Neural cell (in vitro differentiated cells): Measurements from ENCODE around the gene SLC12A4.
"Not testable (repeated sequence)": the region's sequence is repeated elsewhere in the genome, so short reads cannot be mapped to it uniquely, and the experiment has no call there.

Experiments used
- EZH2 ChIP-seq: fragments of 200-600, 300-800 bp; shearing (Covaris generic), sonication (generic); IDR thresholded peaks from 2 replicates; pipeline ENCODE4 v1.6.1; 2014; ENCODE audit warnings: antibody characterized with exemption, low read length, borderline replicate concordance, mild to moderate bottlenecking; ENCODE audit not compliant: insufficient read depth, poor library complexity, severe bottlenecking
- MXI1 ChIP-seq: fragments of 450-650 bp; conservative IDR thresholded peaks from 2 replicates; pipeline ENCODE4 v1.6.1; 2014; ENCODE audit warnings: antibody characterized with exemption, mild to moderate bottlenecking; ENCODE audit not compliant: poor library complexity, severe bottlenecking
- RAD21 ChIP-seq: fragments of 450-650 bp; conservative IDR thresholded peaks from 2 replicates; pipeline ENCODE4 v1.6.1; 2014; ENCODE audit warnings: antibody characterized with exemption, mild to moderate bottlenecking, moderate library complexity
- SMC3 ChIP-seq: fragments of 450-650 bp; conservative IDR thresholded peaks from 2 replicates; pipeline ENCODE4 v1.6.1; 2014; ENCODE audit warnings: antibody characterized with exemption, mild to moderate bottlenecking, moderate library complexity; ENCODE audit not compliant: poor library complexity
- TAF1 ChIP-seq: IDR thresholded peaks from 2 replicates; pipeline ENCODE4 v1.6.1; 2012; ENCODE audit warnings: low read depth
- TF ChIP-seq, protein P1 (sequence below): fragments of 450-650 bp; IDR thresholded peaks from 2 replicates; pipeline ENCODE4 v1.5.1; 2014; ENCODE audit warnings: antibody characterized with exemption, mild to moderate bottlenecking, moderate library complexity; ENCODE audit not compliant: poor library complexity, severe bottlenecking

DNA sequence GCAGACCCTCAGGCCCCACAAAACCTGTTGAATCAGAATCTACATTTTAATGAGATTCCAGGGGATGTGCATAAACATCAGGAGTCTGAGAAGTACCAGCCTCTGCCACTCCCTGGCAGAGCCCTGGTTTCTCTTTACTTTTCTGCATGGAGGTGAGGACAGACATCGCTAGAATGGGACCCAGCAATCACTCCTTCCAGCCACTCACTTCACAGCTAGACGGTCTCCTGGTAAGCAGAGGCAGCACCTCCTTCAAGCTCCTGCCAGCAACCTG lies 53.0 kb downstream of the SLC12A4 start:
- TF ChIP-seq, protein P1, sequence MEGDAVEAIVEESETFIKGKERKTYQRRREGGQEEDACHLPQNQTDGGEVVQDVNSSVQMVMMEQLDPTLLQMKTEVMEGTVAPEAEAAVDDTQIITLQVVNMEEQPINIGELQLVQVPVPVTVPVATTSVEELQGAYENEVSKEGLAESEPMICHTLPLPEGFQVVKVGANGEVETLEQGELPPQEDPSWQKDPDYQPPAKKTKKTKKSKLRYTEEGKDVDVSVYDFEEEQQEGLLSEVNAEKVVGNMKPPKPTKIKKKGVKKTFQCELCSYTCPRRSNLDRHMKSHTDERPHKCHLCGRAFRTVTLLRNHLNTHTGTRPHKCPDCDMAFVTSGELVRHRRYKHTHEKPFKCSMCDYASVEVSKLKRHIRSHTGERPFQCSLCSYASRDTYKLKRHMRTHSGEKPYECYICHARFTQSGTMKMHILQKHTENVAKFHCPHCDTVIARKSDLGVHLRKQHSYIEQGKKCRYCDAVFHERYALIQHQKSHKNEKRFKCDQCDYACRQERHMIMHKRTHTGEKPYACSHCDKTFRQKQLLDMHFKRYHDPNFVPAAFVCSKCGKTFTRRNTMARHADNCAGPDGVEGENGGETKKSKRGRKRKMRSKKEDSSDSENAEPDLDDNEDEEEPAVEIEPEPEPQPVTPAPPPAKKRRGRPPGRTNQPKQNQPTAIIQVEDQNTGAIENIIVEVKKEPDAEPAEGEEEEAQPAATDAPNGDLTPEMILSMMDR: not testable (repeated sequence)
- TF ChIP-seq RAD21, TAF1, MXI1, SMC3, EZH2: not testable (repeated sequence)
